Esophagus muscularis mucosa (tissue), 3 donors: ENCODE measurements around the gene BPIFB6.

ENCODE experiments used
- CTCF ChIP-seq, 3 experiments: fragments of 200-600 bp in 2 of 3; fragments of 450-650 bp in 1 of 3; sonication (generic) in 2 of 3; IDR thresholded peaks; one replicate each; pipeline ENCODE4 v1.5.1; 2017 to 2019; ENCODE audit warnings: antibody characterized with exemption in 3 of 3, mild to moderate bottlenecking in 2 of 3, moderate library complexity in 1 of 3
- POLR2A ChIP-seq: fragments of 450-650 bp; IDR thresholded peaks from one replicate; pipeline ENCODE4 v1.6.1; 2017; ENCODE audit warnings: antibody characterized with exemption, moderate library complexity, mild to moderate bottlenecking, low read depth
- POLR2AphosphoS5 ChIP-seq, 2 donors: sonication (generic); formaldehyde crosslinking; IDR thresholded peaks; one replicate each; pipeline ENCODE4 v1.6.1; 2017; ENCODE audit warnings: antibody characterized with exemption in 2 of 2

GRCh38 chr20:33051333-33051732, 19.9 kb downstream of the BPIFB6 start:
- TF ChIP-seq CTCF (IDR thresholded peaks at IDR 0.05) (no peak), POLR2A (no peak), POLR2AphosphoS5 (IDR thresholded peaks at IDR 0.05) (no peak)
